Neural cell (in vitro differentiated cells): Measurements from ENCODE around the gene MC1R.

Experiments
- EP300 ChIP-seq: fragments of 450-650 bp; conservative IDR thresholded peaks from 2 replicates; pipeline ENCODE4 v1.6.1; 2014; ENCODE audit warnings: antibody characterized with exemption, mild to moderate bottlenecking, moderate library complexity; ENCODE audit not compliant: poor library complexity, severe bottlenecking
- EZH2 ChIP-seq: fragments of 200-600, 300-800 bp; shearing (Covaris generic), sonication (generic); IDR thresholded peaks from 2 replicates; pipeline ENCODE4 v1.6.1; 2014; ENCODE audit warnings: antibody characterized with exemption, low read length, borderline replicate concordance, mild to moderate bottlenecking; ENCODE audit not compliant: insufficient read depth, poor library complexity, severe bottlenecking
- POLR2AphosphoS5 ChIP-seq: IDR thresholded peaks from 2 replicates; pipeline ENCODE4 v1.6.1; 2012
- SMC3 ChIP-seq: fragments of 450-650 bp; conservative IDR thresholded peaks from 2 replicates; pipeline ENCODE4 v1.6.1; 2014; ENCODE audit warnings: antibody characterized with exemption, mild to moderate bottlenecking, moderate library complexity; ENCODE audit not compliant: poor library complexity
- TF ChIP-seq, protein P1 (sequence below): fragments of 450-650 bp; IDR thresholded peaks from 2 replicates; pipeline ENCODE4 v1.5.1; 2014; ENCODE audit warnings: antibody characterized with exemption, mild to moderate bottlenecking, moderate library complexity; ENCODE audit not compliant: poor library complexity, severe bottlenecking

DNA sequence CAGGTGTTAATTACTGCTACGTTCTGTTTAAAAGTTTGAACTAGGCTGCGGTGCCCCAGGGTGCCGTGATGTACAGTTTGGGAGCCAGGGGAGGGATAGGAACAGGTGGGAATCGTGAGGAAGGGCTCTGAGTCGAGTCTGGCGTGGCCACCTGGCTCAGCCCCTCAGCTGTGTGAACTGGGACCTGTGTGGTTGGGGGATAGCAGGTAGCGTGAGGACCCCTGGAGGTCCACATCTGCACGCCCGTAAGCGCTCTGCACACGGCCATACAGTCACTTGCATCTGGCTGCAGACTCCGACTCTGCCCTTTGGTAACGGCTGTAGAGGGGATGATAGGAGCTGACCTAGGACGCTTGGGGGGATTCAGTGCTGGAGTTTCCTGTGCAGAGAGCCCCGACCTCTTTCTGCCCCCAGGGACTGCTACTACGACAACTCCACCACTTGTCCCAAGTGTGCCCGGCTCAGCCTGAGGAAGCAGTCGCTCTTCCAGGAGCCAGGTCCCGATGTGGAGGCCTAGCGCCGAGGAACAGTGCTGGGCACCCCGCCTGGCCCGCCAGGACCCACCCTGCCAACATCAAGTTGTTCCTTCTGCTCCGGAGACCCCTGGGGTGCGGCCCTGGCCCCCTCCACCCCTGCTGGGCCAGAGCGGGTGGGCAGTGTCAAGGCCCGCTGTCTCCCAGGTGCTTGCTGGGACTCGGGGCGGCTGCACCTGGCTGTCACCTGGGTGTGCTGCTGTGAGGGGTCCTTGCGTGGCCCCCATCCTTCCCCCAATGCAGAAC, 47.0 kb downstream of the MC1R start:
- TF ChIP-seq, protein P1, sequence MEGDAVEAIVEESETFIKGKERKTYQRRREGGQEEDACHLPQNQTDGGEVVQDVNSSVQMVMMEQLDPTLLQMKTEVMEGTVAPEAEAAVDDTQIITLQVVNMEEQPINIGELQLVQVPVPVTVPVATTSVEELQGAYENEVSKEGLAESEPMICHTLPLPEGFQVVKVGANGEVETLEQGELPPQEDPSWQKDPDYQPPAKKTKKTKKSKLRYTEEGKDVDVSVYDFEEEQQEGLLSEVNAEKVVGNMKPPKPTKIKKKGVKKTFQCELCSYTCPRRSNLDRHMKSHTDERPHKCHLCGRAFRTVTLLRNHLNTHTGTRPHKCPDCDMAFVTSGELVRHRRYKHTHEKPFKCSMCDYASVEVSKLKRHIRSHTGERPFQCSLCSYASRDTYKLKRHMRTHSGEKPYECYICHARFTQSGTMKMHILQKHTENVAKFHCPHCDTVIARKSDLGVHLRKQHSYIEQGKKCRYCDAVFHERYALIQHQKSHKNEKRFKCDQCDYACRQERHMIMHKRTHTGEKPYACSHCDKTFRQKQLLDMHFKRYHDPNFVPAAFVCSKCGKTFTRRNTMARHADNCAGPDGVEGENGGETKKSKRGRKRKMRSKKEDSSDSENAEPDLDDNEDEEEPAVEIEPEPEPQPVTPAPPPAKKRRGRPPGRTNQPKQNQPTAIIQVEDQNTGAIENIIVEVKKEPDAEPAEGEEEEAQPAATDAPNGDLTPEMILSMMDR: no peak
- TF ChIP-seq POLR2AphosphoS5 (no peak), EP300 (no peak), SMC3 (no peak), EZH2 (no peak)
